IPS-18c (cell line): ENCODE measurements around the gene PPP6R1.

Source experiments
- H3K4me3 ChIP-seq: 2 replicates; pipeline ENCODE4 v1.7.0; 2013; ENCODE audit warnings: low read depth, mild to moderate bottlenecking, low read length, moderate library complexity; ENCODE audit not compliant: insufficient read depth
- H3K9me3 ChIP-seq: one replicate; pipeline ENCODE4 v1.6.1; 2013; ENCODE audit warnings: mild to moderate bottlenecking, low read length, moderate library complexity; ENCODE audit not compliant: control insufficient read depth, insufficient read depth

PPP6R1 gene

DNA sequence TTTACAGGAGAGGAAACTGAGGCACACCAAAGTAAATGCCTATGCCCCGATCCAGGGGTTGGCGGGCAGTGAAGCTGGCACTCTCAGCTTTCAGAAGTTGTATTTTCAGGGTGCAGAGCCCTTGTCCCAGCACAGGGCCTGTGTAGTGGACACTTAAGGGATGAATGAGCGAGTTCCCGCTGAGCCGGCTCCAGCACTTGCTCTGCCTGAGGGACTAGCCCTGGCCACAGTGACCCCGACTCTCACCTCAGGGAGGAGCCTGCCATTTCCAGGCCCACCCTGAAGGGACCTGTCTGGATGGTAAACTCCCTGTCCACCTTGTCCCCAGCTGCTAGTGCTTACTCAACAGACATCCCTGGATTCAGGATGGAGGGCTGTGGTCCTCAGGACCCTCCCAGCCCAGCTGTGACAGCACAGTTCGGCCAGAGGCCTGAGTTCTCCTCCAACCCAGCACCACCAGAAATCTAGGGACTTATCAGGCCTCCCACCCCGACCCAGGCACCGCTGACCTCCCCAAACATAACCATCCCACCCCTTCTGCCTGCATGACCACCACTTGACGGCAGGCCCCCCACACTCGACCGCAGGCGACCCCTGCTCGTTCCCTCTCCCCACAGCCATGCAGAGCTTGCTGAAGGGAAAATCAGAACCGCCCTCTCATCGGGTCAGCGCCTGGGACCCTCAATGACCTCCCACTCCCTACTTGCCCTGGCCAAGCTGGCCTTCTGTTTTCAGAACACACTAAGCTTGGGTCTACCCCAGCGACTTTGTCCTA is 8.4 kb downstream of the PPP6R1 start:
- no peaks in the 10 kb centered on the region for H3K9me3 ChIP-seq
- H3K4me3 ChIP-seq = no peak overlapping the region

DNA sequence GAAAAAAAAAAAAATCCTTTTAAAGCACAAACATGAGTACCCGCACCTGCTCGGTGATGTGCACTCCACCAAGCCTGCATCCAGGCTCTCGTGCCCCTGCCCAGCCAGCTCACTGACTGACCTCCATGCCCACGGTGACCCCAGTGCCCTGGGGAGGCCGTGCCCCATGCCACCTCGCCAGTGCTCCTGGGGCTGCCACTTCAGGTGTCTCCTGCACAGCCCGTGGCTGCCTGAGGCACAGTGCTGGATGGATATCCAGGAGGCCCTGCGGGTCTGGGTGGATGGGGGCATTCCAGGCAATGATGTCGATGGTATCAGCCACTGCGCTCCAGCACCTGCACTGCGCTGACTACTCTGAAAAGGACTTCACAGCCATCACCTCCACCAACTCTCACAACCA is 9.0 kb downstream of the PPP6R1 start:
- Histone ChIP-seq H3K4me3 (no peak overlapping the region), H3K9me3 (no peaks in the 10 kb centered on the region)

DNA sequence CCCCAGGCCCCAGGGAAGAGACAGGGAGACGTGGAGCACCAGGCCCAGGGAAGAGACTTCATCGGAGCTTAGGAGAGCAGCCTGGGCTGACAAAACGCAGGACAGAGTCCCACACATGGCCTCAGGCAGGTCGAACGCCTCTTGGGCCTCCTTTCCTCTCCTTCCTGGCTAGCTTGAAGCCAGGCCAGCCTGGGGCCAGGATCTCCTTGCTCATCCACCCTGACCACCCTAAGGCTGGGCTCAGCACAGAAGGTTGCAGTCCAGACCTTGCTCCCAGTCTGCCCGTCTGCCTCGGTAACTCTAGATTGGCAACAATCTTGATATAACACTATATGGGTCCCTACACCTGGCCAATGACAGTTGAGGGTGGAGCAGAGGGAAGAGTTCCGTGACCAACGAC is 10.1 kb downstream of the PPP6R1 start:
- Histone ChIP-seq H3K4me3 (no peak overlapping the region), H3K9me3 (no peaks in the 10 kb centered on the region)

DNA sequence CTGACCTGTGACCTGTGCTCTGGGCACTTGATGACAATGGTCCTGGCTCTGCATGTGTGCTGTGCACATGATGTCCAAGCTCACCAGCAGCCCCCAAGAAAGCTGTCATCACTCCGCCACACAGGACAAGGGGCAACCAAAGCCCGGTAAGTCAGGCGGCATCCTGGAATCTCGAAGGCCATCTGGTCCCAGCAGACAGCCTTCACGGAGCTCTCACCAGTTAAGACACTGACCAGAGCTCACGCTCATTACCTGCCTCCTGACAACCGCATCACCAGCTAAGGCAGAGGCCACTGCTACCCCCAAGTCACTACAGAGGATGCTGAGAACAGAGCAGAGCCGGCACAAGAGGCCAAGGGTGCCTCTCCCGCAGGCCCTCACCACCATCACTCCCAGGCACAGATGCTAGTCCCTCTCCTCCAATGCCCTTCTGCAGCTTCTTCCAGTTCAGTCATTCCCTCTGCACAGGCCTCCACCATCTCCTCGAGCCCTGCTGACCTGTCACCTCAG is 10.6 kb downstream of the PPP6R1 start:
- Histone ChIP-seq H3K4me3 (no peak overlapping the region), H3K9me3 (no peaks in the 10 kb centered on the region)

DNA sequence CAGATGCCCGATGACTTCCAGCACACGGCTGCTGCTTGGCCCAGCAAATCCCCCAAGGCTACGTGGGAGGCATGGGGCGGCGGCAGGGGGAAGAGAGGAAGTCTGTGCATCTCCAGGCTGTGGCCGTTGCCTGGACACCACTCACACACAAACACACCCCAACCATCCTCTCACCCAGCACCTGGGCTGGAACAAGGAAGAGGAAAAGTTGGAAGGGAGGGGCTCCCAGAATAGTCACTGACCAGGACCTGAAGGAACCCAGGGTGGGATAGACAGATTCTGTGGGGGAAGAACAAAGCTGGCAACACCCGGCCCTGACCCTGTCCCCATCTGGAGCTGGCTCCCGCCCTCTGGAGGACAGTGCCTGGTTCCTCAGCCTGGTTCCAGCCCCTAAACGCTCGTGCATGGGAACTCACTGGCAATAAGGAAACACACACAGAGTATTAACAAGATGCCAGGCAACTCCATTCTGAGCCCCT is 11.2 kb downstream of the PPP6R1 start:
- Histone ChIP-seq H3K4me3 (no peak overlapping the region), H3K9me3 (no peaks in the 10 kb centered on the region)

DNA sequence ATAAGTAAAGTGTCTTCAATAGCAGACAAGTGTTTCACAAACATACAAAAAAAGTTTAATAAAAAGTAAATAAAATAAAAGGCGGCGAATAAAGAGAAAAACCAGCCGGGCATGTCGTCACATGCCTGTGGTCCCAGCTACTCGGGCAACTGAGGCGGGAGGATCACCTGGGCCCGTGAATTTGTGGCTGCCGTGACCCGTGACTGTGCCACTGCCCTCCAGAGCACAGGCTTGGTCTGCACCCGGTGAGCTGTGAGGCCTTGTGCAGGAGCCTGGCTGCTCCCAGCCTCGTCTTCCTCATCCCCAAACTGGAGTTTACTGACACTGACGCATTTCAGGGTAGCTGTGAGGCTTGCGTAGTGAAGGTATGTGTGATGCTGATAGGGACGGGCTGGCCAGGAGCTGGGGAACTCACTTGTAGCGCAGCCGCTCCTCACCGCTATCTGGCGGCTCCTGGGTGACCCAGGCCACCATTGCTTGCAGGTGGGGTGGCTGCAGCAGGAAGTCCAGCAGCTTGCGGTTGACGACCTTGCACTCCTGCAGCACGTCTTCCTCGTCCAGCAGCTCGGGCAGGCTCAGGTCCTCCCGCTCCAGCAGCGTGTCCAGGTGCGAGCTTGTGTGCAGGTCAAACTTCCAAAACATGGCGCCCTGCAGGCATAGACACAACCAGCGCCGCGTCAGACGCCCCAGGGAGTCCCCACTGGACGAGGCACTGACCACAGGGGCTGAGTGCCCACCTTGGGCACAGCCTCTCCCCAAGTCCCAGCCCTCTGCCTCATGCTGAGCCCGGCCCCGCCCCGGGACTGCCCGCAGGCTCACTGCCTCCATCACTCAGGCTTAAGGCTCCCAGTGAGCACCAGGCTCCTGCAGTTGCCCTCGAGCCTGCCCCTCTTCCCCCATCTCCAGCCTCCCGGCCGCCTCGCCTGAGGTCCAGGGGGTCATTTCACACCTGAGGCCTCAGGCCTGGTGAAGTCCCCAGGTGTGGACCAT is 12.1 kb downstream of the PPP6R1 start:
- Histone ChIP-seq H3K9me3 (no peaks in the 10 kb centered on the region), H3K4me3 (no peak overlapping the region)

DNA sequence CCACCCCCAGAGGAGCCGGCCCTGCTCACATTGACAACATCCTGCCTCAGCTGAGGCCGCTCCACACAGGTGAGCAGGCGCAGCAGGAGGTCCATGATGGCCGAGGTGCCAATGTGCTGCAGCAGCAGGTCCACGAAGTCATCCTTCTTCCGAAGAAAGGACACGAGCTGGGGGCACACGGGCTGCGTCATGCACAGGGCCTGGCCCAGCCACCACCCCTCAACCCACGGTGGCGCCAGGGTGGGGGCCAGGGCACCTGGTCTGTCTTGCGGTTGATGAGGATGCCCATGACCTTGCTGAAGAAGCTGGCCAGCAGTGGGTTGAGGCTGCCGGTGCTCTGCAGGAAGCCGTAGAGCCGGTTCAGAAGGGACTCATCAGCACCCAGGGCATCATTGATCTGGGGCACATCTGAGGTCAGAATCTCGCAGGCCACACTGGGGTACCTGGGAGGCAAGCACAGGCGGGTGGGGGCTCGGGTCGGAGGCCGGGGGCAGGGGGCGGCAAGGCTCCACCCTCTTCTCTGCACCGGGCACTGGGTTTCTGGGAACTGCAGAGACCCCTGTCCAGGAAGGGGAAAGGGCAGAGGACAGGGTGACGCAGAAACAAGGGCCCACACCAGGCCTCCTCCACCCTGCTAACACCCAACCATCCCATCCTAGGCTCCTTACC is 13.4 kb downstream of the PPP6R1 start:
- no peak overlapping the region for H3K4me3 ChIP-seq
- H3K9me3 ChIP-seq = no peaks in the 10 kb centered on the region

DNA sequence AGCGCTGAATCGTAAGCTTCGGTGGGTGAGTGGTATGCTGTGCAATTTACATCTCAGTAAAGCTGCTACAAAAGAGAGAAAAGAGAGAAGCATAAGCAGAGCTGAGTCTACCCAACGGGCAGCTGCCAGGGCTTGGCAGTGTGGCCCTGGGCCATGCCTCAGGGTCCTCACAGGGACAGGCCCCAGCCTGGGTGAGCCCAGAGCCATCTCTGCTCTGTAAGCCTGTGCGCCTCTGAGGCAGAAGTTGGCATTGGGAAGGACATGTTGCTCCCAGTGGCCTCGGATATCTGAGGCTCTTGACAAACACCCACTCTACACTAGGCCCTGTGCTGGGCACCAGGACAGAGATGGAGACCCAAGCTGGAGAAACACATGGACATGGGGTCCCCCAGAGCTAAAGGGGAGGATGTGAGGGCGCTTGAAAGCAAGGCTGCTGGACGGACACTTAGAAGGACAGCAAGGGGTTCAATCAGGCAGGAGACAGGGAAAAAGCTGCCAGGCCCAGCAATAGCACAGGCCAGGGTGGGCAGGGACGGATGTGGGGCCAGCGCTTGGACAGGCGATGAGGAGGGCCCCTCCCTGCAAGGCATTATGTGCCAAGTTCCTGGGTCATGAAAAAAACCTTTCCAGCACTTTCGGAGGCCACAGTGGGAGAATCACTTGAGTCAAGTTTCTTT is 14.7 kb downstream of the PPP6R1 start:
- Histone ChIP-seq H3K9me3 (no peaks in the 10 kb centered on the region), H3K4me3 (no peak overlapping the region)

DNA sequence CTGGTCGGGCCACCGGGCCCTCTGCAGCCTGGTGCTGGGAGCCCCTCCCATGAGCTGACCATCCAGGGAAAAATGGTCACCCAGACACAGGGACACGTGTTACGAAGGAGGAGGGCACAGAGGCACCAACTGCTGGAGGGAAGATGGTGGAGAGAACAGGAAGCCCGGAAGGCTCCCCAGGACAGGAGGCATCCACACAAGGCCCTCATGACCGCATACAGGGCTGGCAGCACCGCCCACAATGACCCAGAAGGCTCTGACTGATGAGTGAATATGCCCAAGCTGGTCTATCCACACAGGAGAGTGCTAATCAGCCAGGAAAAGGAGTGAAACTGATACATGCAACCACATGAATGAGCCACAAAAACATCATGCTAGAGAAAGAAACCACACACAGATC is 16.3 kb downstream of the PPP6R1 start:
- Histone ChIP-seq H3K4me3 (no peak overlapping the region), H3K9me3 (no peaks in the 10 kb centered on the region)

DNA sequence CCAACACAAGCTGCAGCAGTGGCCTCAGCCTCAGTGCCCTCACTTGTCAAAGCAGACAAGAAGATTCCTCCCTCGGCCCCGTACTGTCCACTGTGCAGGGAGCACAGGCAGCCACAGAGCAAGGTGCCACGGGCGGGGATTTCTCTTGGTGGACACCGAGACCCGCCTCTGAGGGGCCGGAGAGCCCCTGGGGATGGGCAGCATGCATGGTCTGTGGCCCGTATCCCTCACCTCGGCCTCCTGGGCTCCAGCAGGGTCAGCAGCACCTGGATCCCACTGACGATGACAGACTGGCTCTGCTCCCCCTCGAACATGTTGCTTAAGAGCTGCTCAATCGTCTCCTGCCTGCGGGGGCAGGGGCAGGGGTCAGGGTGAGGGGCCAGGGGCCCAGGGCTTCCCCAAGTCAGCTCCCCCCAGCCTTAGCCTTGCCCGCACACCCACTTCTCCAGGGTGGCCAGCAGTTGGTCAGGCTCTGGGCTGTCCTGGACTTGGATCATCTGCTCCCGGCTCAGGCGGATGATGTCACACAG is 16.8 kb downstream of the PPP6R1 start:
- Histone ChIP-seq H3K4me3 (no peak overlapping the region), H3K9me3 (no peaks in the 10 kb centered on the region)

DNA sequence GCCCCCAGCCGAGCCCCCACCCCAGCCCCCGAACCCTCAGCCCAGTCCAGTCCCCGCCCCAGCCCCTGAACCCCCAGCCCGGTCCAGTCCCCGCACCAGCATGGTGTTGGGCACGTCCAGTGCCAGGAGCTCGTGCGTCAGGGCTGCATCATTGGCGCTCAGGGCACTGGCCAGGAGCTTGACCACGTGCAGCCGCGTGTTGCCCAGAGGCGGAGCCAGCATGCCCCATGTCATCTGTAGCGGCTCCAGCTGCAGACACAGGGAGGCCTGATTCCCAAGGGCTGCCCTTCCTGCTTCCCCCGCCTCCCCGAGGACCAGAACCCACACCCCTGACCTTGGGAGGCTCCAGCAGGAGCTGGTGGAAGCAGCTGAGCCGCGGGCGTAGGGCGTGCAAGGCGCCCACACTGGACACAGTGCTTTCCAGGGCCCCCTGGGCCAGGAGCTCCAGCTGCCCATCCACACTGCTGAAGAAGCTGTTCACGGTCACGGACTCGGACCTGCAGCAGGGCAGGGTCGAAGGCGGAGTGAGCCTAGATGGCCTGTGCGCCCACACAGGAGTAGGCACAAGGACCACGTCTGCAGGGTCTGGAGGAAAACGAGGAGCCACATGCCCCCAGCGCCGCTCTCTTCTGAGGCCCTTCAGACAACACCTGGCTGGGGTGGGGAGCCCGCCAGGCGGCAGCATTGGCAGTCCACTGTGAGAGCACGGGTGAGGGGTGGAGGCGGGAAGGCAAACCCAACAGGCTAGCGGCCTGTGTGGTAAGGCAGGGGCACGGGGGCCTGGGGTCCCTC is 17.5 kb downstream of the PPP6R1 start:
- Histone ChIP-seq H3K4me3 (no peak overlapping the region), H3K9me3 (no peaks in the 10 kb centered on the region)

DNA sequence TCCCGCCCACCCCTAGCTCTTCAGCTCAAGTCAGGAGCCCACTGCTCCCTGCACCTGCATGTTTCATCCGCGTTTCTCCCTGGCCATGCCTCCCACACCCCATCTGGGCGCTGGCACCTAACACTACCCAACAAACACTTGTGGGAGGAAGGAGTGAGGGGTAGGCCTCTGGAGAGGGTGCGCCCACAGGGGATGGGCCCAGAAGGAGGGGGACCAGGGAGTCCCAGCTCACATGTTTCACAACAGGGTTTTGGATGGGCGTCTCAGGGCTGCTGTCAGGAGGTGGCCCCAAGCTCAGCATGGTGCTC is 18.1 kb downstream of the PPP6R1 start:
- Histone ChIP-seq H3K9me3 (no peaks in the 10 kb centered on the region), H3K4me3 (no peak overlapping the region)

DNA sequence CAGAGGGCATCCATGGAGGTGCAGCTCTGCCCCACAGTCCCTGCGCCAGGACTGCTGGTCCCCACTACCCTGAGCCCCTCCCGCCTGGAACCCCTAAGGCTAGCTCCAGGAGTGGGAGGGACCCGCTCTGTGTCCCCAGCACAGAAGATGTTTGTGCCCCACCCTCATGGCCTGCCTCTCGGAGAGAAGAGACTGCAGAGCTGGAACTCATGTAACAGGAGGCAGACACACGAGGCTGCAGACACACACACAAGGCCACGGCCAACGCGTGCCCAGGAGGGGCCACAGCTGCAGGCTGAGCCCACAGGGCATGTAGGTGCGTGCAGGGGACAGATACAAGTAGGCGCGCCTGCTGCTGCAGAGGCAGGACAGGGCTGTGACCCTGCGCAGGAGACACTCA is 19.8 kb downstream of the PPP6R1 start:
- Histone ChIP-seq H3K4me3 (no peak overlapping the region), H3K9me3 (no peaks in the 10 kb centered on the region)

DNA sequence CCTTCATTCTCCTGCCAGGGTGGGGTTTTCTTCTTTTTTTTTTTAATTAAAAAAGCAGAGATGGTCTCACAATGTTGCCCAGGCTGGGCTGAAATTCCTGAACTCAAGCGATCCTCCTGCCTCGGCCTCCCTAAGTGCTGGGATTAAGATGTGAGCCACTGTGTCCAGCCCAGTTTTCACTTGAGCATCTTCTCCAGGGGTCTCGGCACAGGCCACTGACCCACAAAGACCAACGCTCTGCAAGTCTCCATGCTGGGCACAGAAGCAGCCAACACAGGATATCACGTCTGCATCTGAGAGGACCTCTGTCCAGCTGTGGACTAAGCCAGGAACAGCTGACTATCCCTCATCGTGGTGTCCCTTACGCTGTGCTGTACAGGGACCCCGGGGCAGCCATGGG is 20.8 kb downstream of the PPP6R1 start:
- Histone ChIP-seq H3K4me3 (no peak overlapping the region), H3K9me3 (no peaks in the 10 kb centered on the region)

DNA sequence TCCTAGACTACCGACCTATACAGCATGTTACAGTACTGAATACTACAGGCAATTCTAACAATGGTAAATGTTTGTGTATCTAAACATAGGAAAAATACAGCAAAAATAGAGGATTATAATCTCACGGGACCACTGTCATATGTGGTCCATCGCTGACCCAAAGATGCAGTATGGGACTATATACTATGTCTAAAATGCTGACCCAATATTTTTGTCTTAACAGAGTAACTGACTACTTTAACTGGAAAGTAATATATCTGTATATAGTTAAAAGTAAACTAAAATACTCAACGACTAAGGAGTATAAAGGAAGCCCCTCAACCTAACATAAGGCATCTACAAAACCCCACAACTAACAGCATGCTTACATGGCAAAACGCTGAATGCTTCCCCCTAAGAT is 25.8 kb downstream of the PPP6R1 start:
- no peak overlapping the region for H3K4me3 ChIP-seq
- H3K9me3 ChIP-seq = no peaks in the 10 kb centered on the region

DNA sequence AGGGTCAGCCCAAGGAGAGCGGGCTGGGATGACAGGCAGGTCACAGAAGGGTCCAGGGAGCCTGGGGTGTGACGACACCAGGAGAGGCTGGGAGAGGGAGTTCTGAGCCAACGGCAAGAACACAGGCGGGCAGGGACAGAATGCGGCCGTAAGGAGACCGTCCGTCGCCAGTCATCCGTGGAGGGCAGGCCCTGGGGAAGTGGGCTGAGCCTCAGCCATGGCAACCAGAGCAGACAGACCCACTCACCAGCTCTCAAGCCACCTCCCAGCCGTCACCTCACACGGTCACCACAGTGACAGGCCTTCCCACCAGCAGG is 26.6 kb downstream of the PPP6R1 start:
- no peaks in the 10 kb centered on the region for H3K9me3 ChIP-seq
- H3K4me3 ChIP-seq = no peak overlapping the region
